Activated T-cell treated with anti-CD3 and anti-CD28 coated beads, Interleukin-2, amount 50 U/mL, for 4 hours (primary cell): Measurements from ENCODE around the gene ADGRL2. TPM values are rescaled to one million over a fixed set of nuclear protein-coding genes. Genes with fewer than 3 reads are reported as not detected.

ENCODE experiments used
- ATAC-seq, 2 donors: fragments of 200-7000 bp; cut with Tn5 transposase; one replicate each; pipeline ENCODE4 v1.10.0; 2021
- DNase-seq: peaks from one replicate; pipeline ENCODE4 v3.0.0-alpha.2; 2020
- H3K27me3 Mint-ChIP-seq: one replicate; pipeline ENCODE4 v1.8.0; 2021; ENCODE audit warnings: low read depth, mixed read lengths
- H3K36me3 Mint-ChIP-seq: one replicate; pipeline ENCODE4 v1.8.0; 2022; ENCODE audit warnings: mixed read lengths; ENCODE audit not compliant: insufficient read depth
- H3K4me1 Mint-ChIP-seq: one replicate; pipeline ENCODE4 v1.8.0; 2021; ENCODE audit warnings: low read depth, mixed read lengths
- H3K4me3 Mint-ChIP-seq: one replicate; pipeline ENCODE4 v1.8.0; 2021; ENCODE audit warnings: mild to moderate bottlenecking, moderate library complexity, mixed read lengths
- H3K9me3 Mint-ChIP-seq: one replicate; pipeline ENCODE4 v1.8.0; 2021; ENCODE audit warnings: mixed read lengths
- total RNA-seq, 3 donors: library from RNA; stranded (reverse); gene quantifications; one replicate each; pipeline ENCODE4 v1.2.1, GENCODE V29; 2021

The ADGRL2 gene
- total RNA-seq, 3 donors from 2014 or later: 0.08 to 0.14 (median 0.10) TPM

DNA sequence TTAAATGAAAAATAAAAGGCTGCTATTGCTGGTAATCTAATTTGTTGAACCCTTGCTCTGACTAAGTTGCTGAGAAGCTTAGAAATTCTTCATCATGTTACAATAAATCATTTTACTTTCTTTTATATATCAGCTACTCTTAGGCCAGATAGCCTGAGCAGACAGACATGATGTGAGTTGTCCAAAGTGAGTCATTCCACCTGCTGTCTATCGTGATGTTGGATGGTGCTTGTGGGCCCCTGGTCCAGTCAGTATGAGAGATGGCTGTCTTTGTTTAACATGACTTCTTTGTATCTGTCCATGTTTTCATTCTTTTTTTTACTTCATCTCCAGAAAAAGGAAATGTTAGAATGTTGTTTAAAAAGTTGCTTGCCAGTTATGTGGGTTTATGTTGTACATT lies 188.8 kb downstream of the ADGRL2 start:
- DNase-seq: no peak
- no peak overlapping the region for H3K4me3 Mint-ChIP-seq
- H3K9me3 Mint-ChIP-seq: no peaks in the 10 kb centered on the region
- no peaks in the 10 kb centered on the region for H3K4me1 Mint-ChIP-seq
- no peak for ATAC-seq
- no peaks in the 10 kb centered on the region for H3K27me3 Mint-ChIP-seq
- no peaks in the 10 kb centered on the region for H3K36me3 Mint-ChIP-seq

DNA sequence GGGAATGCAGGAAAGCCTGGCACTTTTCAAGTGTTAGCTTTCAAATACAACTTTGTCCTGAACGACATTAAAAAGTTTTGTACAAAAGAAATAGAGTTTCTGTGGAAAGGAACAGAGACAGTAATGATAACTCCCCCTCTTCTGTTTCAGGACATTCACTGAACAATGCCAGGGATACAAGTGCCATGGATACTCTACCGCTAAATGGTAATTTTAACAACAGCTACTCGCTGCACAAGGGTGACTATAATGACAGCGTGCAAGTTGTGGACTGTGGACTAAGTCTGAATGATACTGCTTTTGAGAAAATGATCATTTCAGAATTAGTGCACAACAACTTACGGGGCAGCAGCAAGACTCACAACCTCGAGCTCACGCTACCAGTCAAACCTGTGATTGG lies 189.5 kb downstream of the ADGRL2 start:
- Mint-ChIP-seq H3K4me1 (no peaks in the 10 kb centered on the region), H3K9me3 (no peaks in the 10 kb centered on the region), H3K36me3 (no peaks in the 10 kb centered on the region), H3K4me3 (no peak overlapping the region), H3K27me3 (no peaks in the 10 kb centered on the region)
- DNase-seq (no peak), ATAC-seq (no peak)

DNA sequence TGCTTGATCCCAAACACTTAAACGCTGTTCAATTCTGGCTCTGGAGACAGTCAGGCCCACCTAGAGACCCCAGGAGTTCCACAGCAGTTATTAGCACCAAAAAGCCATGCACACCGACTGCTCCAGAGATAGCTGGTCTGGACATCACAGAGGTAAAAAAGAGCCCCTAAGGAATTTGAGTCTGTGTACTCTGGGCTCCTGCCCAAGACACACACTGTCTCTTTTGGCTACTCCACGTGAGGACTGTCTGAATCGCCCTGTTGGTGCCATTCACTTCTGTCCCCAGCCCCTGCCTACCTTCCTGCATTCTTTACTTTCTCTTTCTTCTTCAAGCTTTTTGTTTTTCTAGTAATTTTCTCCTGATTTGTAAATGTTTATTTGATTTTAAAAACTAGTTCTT lies 197.4 kb downstream of the ADGRL2 start:
- no peaks in the 10 kb centered on the region for H3K4me1 Mint-ChIP-seq
- ATAC-seq: no peak
- no peaks in the 10 kb centered on the region for H3K36me3 Mint-ChIP-seq
- no peaks in the 10 kb centered on the region for H3K9me3 Mint-ChIP-seq
- no peaks in the 10 kb centered on the region for H3K27me3 Mint-ChIP-seq
- no peak overlapping the region for H3K4me3 Mint-ChIP-seq
- DNase-seq: no peak

DNA sequence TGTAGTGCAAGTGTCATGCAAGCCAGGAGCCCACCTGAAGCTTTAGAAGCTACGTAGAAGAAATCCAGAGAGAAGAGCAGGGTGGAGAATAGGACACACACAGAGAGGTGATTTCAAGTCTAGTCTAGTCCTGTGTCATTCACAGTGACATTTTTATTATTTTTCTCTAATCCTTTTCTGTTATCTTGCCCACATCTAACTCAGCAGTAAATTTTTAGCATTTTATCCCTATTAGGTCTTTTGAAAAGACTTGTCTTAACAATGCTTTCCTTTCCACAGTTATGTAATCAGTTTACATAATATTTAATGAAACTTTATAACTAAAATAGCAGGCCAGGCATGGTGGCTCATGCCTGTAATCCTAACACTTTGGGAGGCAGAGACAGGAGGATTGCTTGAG lies 198.6 kb downstream of the ADGRL2 start:
- Mint-ChIP-seq H3K27me3 (no peaks in the 10 kb centered on the region), H3K36me3 (no peaks in the 10 kb centered on the region), H3K4me3 (no peak overlapping the region), H3K9me3 (no peaks in the 10 kb centered on the region), H3K4me1 (no peaks in the 10 kb centered on the region)
- no peak for DNase-seq
- no peak for ATAC-seq

DNA sequence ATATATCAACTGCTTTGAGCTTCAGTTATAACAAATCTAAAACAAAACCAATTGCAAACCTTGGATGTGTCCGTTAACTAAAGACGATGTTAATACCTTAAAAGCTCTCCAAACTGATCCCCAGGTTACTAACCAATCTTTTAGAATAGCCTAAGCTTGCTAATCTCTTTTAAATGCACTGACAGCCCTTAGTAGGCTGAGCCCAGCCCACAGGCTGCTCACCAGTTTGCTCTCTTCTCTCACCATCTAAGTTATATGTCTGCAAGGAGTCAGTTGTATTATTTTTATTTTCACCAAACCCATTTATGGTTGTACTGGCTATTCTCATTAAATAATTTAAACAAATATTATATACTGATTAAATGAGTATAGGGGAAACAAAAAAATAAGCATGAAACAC lies 199.5 kb downstream of the ADGRL2 start:
- ATAC-seq (no peak), DNase-seq (no peak)
- no peaks in the 10 kb centered on the region for H3K27me3 Mint-ChIP-seq
- no peaks in the 10 kb centered on the region for H3K9me3 Mint-ChIP-seq
- no peaks in the 10 kb centered on the region for H3K4me1 Mint-ChIP-seq
- no peak overlapping the region for H3K4me3 Mint-ChIP-seq
- no peaks in the 10 kb centered on the region for H3K36me3 Mint-ChIP-seq

DNA sequence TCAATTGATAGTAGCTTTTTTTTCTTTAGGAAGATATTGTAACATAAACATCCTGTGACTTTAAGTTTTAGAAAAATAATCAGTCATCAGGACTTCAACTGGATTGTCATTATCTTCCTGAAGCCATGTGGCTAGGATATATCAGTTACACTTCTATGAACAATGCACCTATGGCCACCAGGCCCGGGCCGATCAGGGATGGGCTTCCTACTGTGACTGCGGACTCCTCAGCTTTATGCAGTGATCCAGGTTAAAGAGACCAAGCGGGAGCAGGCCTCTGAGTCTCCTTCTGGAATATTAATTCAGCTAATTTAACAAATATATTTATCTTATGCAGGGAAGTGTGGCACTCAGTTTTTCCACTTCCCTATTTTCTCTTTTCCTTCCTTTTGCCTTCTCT lies 200.6 kb downstream of the ADGRL2 start:
- H3K9me3 Mint-ChIP-seq: no peaks in the 10 kb centered on the region
- no peaks in the 10 kb centered on the region for H3K36me3 Mint-ChIP-seq
- DNase-seq (no peak), ATAC-seq (no peak)
- no peaks in the 10 kb centered on the region for H3K27me3 Mint-ChIP-seq
- no peak overlapping the region for H3K4me3 Mint-ChIP-seq
- no peaks in the 10 kb centered on the region for H3K4me1 Mint-ChIP-seq

DNA sequence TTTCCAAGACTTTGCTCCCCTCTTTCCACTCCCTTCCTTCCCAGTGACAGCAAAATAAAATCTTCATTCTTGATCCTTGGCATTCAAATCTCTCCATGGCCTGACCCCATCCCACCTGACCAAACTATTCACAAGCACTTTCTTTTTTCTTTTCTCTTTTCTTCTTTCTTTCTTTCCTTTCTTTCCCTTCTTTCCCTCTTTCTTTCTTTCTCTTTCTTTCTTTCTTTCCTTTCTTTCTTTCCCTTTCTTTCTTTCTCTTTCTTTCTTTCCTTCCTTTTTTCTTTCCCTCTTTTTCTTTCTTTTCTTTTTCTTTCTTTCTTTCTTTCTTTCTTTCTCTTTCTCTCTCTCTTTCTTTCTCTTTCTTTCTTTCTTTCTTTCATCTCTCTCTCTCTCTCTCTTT lies 207.1 kb downstream of the ADGRL2 start:
- no peaks in the 10 kb centered on the region for H3K4me1 Mint-ChIP-seq
- ATAC-seq: no peak

DNA sequence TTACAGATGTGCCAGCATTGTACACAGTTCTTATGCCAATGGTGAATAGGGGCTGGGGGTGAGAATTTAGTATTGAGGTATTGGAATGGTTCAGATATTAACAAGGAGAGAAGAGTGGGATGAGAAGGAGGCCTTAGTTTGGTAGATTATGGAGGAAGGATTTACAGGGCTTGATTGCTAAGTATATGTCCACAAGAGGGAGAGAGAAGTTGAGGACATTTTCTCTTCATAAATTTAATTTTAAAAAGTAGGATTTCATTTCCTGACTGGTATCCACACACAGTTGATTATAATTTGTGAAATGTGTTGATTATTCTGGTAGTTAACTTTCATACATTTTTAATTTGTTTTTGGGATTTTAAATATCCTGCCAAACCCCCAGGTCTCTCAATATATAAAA lies 213.0 kb downstream of the ADGRL2 start:
- no peak overlapping the region for H3K4me3 Mint-ChIP-seq

More for the DNA sequence above, 207.1 kb downstream of the ADGRL2 start:
- Mint-ChIP-seq H3K4me3 (no peak overlapping the region), H3K9me3 (no peaks in the 10 kb centered on the region), H3K27me3 (no peaks in the 10 kb centered on the region), H3K36me3 (no peaks in the 10 kb centered on the region)
- DNase-seq: no peak

DNA sequence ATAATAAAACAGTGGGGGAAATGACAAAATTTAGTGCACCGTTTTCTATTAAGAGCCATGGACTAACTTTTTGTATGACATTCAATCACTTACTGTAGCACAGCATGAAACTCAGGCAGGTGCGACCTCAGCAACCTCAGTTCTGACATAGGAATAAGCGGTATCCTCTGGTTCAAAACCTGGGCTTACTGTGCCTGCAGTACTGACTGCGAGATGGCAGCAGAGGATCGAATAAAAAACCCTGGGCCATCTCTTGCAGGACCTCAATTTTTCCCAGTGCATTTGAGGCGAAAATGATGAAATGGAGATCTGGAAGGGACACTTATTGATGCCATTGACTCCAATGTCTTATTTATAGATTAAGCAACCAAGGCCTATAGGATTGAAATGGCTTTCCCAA lies 214.7 kb downstream of the ADGRL2 start:
- Mint-ChIP-seq H3K36me3 (no peaks in the 10 kb centered on the region), H3K4me1 (no peaks in the 10 kb centered on the region), H3K27me3 (no peaks in the 10 kb centered on the region), H3K9me3 (peaks cover 8% of the 10 kb centered on the region), H3K4me3 (no peak overlapping the region)
- ATAC-seq: no peak
- DNase-seq: no peak

More for the DNA sequence above, 213.0 kb downstream of the ADGRL2 start:
- Mint-ChIP-seq H3K4me1 (no peaks in the 10 kb centered on the region), H3K9me3 (peaks cover 4% of the 10 kb centered on the region), H3K36me3 (no peaks in the 10 kb centered on the region), H3K27me3 (no peaks in the 10 kb centered on the region)
- ATAC-seq (no peak), DNase-seq (no peak)

DNA sequence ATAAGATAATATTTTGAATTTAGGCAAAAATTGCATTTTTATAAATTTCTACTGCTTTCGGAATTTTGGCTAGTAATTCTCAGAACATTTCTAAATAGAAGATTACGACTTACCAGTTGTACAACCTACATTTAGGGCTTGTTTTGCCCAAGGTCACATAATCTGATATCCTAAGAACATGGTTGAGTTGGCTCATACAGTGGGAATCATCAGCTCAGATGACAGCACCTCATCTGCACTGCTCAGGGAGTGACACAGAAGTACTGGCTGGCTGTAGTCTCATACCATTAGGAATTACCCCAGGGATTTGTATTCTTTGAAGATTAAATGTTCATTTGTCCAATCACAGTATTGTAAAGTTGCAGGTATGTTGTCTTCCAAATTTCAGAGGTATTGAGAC lies 217.6 kb downstream of the ADGRL2 start:
- DNase-seq (no peak), ATAC-seq (no peak)
- H3K27me3 Mint-ChIP-seq: no peaks in the 10 kb centered on the region
- H3K4me3 Mint-ChIP-seq: no peak overlapping the region
- peaks cover 8% of the 10 kb centered on the region for H3K9me3 Mint-ChIP-seq
- H3K36me3 Mint-ChIP-seq: no peaks in the 10 kb centered on the region
- H3K4me1 Mint-ChIP-seq: no peaks in the 10 kb centered on the region

DNA sequence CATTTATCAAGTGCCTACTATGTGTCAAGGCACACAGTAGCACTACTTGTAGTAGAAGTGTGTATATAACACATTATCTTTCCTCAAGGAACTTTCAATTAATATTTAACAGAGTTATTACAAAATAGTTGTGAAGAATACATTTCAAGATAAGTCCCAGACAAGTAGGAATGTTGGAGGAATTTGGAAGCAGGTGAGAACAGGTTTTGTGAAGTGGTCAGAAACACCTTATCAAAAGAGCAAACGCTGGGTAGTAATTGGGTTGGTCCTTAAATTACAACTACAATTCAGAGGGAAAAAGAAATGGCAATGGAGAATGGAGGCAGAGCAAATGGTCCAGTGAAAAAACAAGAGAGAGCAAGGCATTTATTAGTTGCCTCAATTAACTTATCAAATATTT lies 218.8 kb downstream of the ADGRL2 start:
- H3K9me3 Mint-ChIP-seq: peaks cover 8% of the 10 kb centered on the region
- no peaks in the 10 kb centered on the region for H3K36me3 Mint-ChIP-seq
- H3K27me3 Mint-ChIP-seq: no peaks in the 10 kb centered on the region
- ATAC-seq (no peak), DNase-seq (no peak)
- no peak overlapping the region for H3K4me3 Mint-ChIP-seq
- no peaks in the 10 kb centered on the region for H3K4me1 Mint-ChIP-seq

DNA sequence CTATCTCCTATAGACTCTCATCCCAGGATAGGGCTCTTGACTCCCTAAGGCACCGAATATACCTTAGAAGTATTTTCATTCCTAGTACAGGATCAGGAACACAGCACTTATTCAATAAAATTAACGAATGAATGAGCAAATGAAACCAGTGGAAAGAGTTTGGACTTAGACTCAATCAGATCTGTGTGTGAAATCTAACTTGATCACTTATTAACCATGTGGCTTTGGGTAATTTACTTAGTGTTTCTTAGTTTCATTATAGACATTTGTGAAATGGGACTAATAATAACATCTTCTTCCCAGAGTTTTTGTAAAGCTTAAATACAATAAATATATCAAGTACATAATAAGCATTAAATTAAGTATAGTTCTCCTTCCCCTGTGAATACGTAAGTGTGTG lies 230.1 kb downstream of the ADGRL2 start:
- no peaks in the 10 kb centered on the region for H3K9me3 Mint-ChIP-seq
- DNase-seq: no peak
- H3K27me3 Mint-ChIP-seq: no peaks in the 10 kb centered on the region
- no peaks in the 10 kb centered on the region for H3K36me3 Mint-ChIP-seq
- no peak overlapping the region for H3K4me3 Mint-ChIP-seq
- ATAC-seq: no peak
- no peaks in the 10 kb centered on the region for H3K4me1 Mint-ChIP-seq

DNA sequence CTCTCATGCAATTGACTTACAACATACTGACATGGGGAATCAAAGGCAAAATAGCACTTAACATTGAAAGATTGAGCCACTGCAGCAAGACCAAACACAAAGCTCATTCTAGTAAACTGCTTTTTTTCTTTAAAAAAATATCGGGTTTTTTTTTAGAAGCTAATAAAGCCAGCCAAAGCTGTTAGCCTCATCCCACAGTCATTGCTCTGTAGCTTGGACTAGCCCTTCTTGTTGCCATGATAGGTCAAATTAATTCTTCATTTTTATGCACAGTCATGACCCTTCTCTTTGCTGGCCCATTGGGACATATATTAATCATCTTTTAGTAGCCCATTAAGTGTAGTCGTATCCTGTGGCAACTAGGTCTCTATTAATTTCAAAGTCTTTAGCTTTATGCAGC lies 231.3 kb downstream of the ADGRL2 start:
- Mint-ChIP-seq H3K4me1 (no peaks in the 10 kb centered on the region), H3K36me3 (no peaks in the 10 kb centered on the region), H3K9me3 (peaks cover 6% of the 10 kb centered on the region), H3K4me3 (no peak overlapping the region), H3K27me3 (no peaks in the 10 kb centered on the region)
- ATAC-seq (no peak), DNase-seq (no peak)

DNA sequence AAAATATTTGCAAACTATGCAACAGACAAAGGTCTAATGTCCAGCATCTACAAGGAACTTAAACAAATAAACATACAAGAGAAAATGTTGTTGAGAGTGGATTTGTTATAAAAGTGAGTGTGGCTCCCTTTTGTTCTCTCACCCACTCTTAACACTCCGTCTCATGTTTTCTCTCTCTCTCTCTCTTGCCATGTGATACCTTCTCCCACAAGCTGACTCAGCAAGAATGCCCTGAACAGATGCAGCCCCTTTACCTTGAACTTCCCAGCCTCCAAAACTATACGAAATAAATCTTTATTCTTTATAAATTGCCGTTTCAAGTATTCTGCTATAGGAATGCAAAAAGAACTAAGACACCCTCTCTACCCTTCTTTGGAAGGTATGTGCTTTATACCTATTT lies 234.1 kb downstream of the ADGRL2 start:
- no peaks in the 10 kb centered on the region for H3K36me3 Mint-ChIP-seq
- DNase-seq: no peak
- H3K27me3 Mint-ChIP-seq: no peaks in the 10 kb centered on the region
- H3K9me3 Mint-ChIP-seq: peaks cover 6% of the 10 kb centered on the region
- no peak overlapping the region for H3K4me3 Mint-ChIP-seq
- no peaks in the 10 kb centered on the region for H3K4me1 Mint-ChIP-seq
- no peak for ATAC-seq
